AML-193 (cell line): ENCODE data around the gene TSPAN15.
"Not testable (repeated sequence)": the region's sequence is repeated elsewhere in the genome, so short reads cannot be mapped to it uniquely, and the experiment has no call there.

Experiments used
- DNase-seq, 2 experiments: peaks; one replicate each; lab custom pipeline; 2025; lab: John Stamatoyannopoulos, UW

The TSPAN15 gene

GRCh38 chr10:69503001-69503895 lies 52.0 kb downstream of the TSPAN15 start:
- no peak for DNase-seq

- no peak for DNase-seq
Observed at GRCh38 chr10:69503896-69504265, 52.6 kb downstream of the TSPAN15 start.

GRCh38 chr10:69504576-69505250 lies 53.4 kb downstream of the TSPAN15 start:
- no peak for DNase-seq

GRCh38 chr10:69505636-69506318 lies 54.5 kb downstream of the TSPAN15 start:
- DNase-seq: no peak

GRCh38 chr10:69506487-69506833 lies 55.2 kb downstream of the TSPAN15 start:
- no peak for DNase-seq

GRCh38 chr10:69506834-69507713 lies 55.8 kb downstream of the TSPAN15 start:
- no peak for DNase-seq

- DNase-seq: no peak
Observed at GRCh38 chr10:69508738-69509340, 57.6 kb downstream of the TSPAN15 start.

GRCh38 chr10:69512901-69513300 lies 61.6 kb downstream of the TSPAN15 start:
- DNase-seq: no peak

- no peak for DNase-seq
Observed at GRCh38 chr10:69513617-69514016, 62.4 kb downstream of the TSPAN15 start.

- DNase-seq: peak; percentile 66 to 68
Observed at GRCh38 chr10:69515699-69516259, 64.5 kb downstream of the TSPAN15 start.

GRCh38 chr10:69516316-69516715 lies 65.1 kb downstream of the TSPAN15 start:
- peak in 1 of 2 experiments; percentile 28 for DNase-seq

GRCh38 chr10:69516796-69517195 lies 65.5 kb downstream of the TSPAN15 start:
- DNase-seq: no peak

- DNase-seq: no peak
Observed at GRCh38 chr10:69517271-69517848, 66.1 kb downstream of the TSPAN15 start.

GRCh38 chr10:69527961-69528360 lies 76.7 kb downstream of the TSPAN15 start:
- DNase-seq: no peak

- no peak for DNase-seq
Observed at GRCh38 chr10:69533658-69534057, 82.4 kb downstream of the TSPAN15 start.

GRCh38 chr10:69536521-69536920 lies 85.3 kb downstream of the TSPAN15 start:
- DNase-seq: not testable (repeated sequence)

GRCh38 chr10:69537449-69537848 lies 86.2 kb downstream of the TSPAN15 start:
- no peak for DNase-seq

- no peak for DNase-seq
Observed at GRCh38 chr10:69538461-69538860, 87.2 kb downstream of the TSPAN15 start.

GRCh38 chr10:69541463-69541862 lies 90.2 kb downstream of the TSPAN15 start:
- no peak for DNase-seq

- no peak for DNase-seq
Observed at GRCh38 chr10:69549959-69550358, 98.7 kb downstream of the TSPAN15 start.

- DNase-seq: no peak
Observed at GRCh38 chr10:69552268-69552667, 101.0 kb downstream of the TSPAN15 start.
